Large intestine (tissue), 3 donors: ENCODE results near the gene PTPN14. TPM values are rescaled to one million over a fixed set of nuclear protein-coding genes. Genes with fewer than 3 reads are reported as not detected.
"Not testable (repeated sequence)": the region's sequence is repeated elsewhere in the genome, so short reads cannot be mapped to it uniquely, and the experiment has no call there.

Source experiments
- DNase-seq, 2 donors: peaks; one replicate each; pipeline versions ENCODE4 v3.0.0 to v3.0.0-alpha.2; 2013
- H3K27ac ChIP-seq: one replicate; pipeline ENCODE4 v1.5.1; 2013; ENCODE audit warnings: low read length
- H3K27me3 ChIP-seq: 2 replicates; pipeline ENCODE4 v1.6.1; 2013; ENCODE audit warnings: low read length; ENCODE audit not compliant: control insufficient read depth, insufficient read depth
- H3K36me3 ChIP-seq: 2 replicates; pipeline ENCODE4 v1.6.1; 2013; ENCODE audit warnings: low read length; ENCODE audit not compliant: control insufficient read depth, insufficient read depth
- H3K4me1 ChIP-seq: one replicate; pipeline ENCODE4 v1.6.1; 2013; ENCODE audit warnings: low read length; ENCODE audit not compliant: control insufficient read depth, insufficient read depth
- H3K4me3 ChIP-seq: one replicate; pipeline ENCODE4 v1.5.1; 2013; ENCODE audit warnings: low read length
- H3K9me3 ChIP-seq: one replicate; pipeline ENCODE4 v1.6.1; 2013; ENCODE audit warnings: mild to moderate bottlenecking, low read depth, low read length, moderate library complexity; ENCODE audit not compliant: control insufficient read depth
- WGBS: methylation state at CpG from one replicate; pipeline ENCODE4 v1.1.5; 2013; ENCODE audit warnings: low lambda C conversion rate; ENCODE audit not compliant: insufficient coverage; 5-methylcytosine and 5-hydroxymethylcytosine counted together
- polyA plus RNA-seq: library from polyadenylated mRNA; unstranded; fragments of 120-200 nt; gene quantifications from one replicate; pipeline ENCODE4 v1.2.1, GENCODE V29; 2013

Gene PTPN14
- polyA plus RNA-seq, 1 donor: 10.2 TPM

- H3K27me3 ChIP-seq, H3K4me3 ChIP-seq, H3K4me1 ChIP-seq, H3K27ac ChIP-seq, H3K9me3 ChIP-seq, H3K36me3 ChIP-seq, DNase-seq: not testable (repeated sequence)
- WGBS: no CpG with 5 or more reads among the region's 6 CpGs
These were observed 57.2 kb downstream of the PTPN14 start for GRCh38 chr1:214494179-214494578.

- no peaks in the 10 kb centered on the region for H3K9me3 ChIP-seq
- H3K27me3 ChIP-seq: no peaks in the 10 kb centered on the region
- 100% methylated on average over 1 of the region's 7 CpGs for WGBS
- H3K4me3 ChIP-seq: no peak overlapping the region
- no peaks in the 10 kb centered on the region for H3K4me1 ChIP-seq
- H3K27ac ChIP-seq: no peak overlapping the region
- DNase-seq: no peak
- H3K36me3 ChIP-seq: no peaks in the 10 kb centered on the region
These were observed 58.1 kb downstream of the PTPN14 start for GRCh38 chr1:214493126-214493796.

GRCh38 chr1:214492401-214493075, 58.9 kb downstream of the PTPN14 start:
- no peak overlapping the region for H3K27ac ChIP-seq
- no peak overlapping the region for H3K4me3 ChIP-seq
- no peaks in the 10 kb centered on the region for H3K4me1 ChIP-seq
- no CpG with 5 or more reads among the region's 9 CpGs for WGBS
- DNase-seq: no peak
- no peaks in the 10 kb centered on the region for H3K27me3 ChIP-seq
- no peaks in the 10 kb centered on the region for H3K36me3 ChIP-seq
- H3K9me3 ChIP-seq: no peaks in the 10 kb centered on the region

- Histone ChIP-seq H3K4me3 (no peak overlapping the region), H3K4me1 (no peaks in the 10 kb centered on the region), H3K9me3 (no peaks in the 10 kb centered on the region), H3K27ac (no peak overlapping the region), H3K27me3 (no peaks in the 10 kb centered on the region), H3K36me3 (no peaks in the 10 kb centered on the region)
- no peak for DNase-seq
- WGBS: 85% methylated on average over 2 of the region's 5 CpGs
These were observed 59.8 kb downstream of the PTPN14 start for GRCh38 chr1:214491468-214492146.

GRCh38 chr1:214485151-214485550, 66.3 kb downstream of the PTPN14 start:
- H3K36me3 ChIP-seq: no peaks in the 10 kb centered on the region
- H3K4me1 ChIP-seq: no peaks in the 10 kb centered on the region
- no peak overlapping the region for H3K4me3 ChIP-seq
- H3K9me3 ChIP-seq: no peaks in the 10 kb centered on the region
- H3K27me3 ChIP-seq: no peaks in the 10 kb centered on the region
- DNase-seq: no peak
- no peak overlapping the region for H3K27ac ChIP-seq
- 50% methylated on average over 2 of the region's 5 CpGs for WGBS

- not testable (repeated sequence) for H3K36me3 ChIP-seq, H3K9me3 ChIP-seq, H3K4me3 ChIP-seq, H3K27ac ChIP-seq, H3K4me1 ChIP-seq, DNase-seq, H3K27me3 ChIP-seq
- WGBS: 100% methylated on average over 3 of the region's 13 CpGs
These were observed 68.2 kb downstream of the PTPN14 start for GRCh38 chr1:214483180-214483579.

GRCh38 chr1:214481983-214482634, 69.3 kb downstream of the PTPN14 start:
- not testable (repeated sequence) for H3K27me3 ChIP-seq, H3K9me3 ChIP-seq, H3K27ac ChIP-seq, H3K4me3 ChIP-seq, H3K36me3 ChIP-seq, H3K4me1 ChIP-seq
- DNase-seq: peak in 1 of 2 donors; percentile 24
- no CpG with 5 or more reads among the region's 2 CpGs for WGBS

GRCh38 chr1:214476986-214477870, 74.2 kb downstream of the PTPN14 start:
- Histone ChIP-seq H3K4me1 (peaks cover 5% of the 10 kb centered on the region), H3K27ac (no peak overlapping the region), H3K4me3 (no peak overlapping the region)

GRCh38 chr1:214476229-214476985, 75.0 kb downstream of the PTPN14 start:
- DNase-seq: no peak
- WGBS: 100% methylated on average over 3 of the region's 10 CpGs
- Histone ChIP-seq H3K27me3 (no peaks in the 10 kb centered on the region), H3K9me3 (no peaks in the 10 kb centered on the region), H3K4me1 (peaks cover 5% of the 10 kb centered on the region), H3K4me3 (no peak overlapping the region), H3K27ac (no peak overlapping the region), H3K36me3 (no peaks in the 10 kb centered on the region)

More at GRCh38 chr1:214476986-214477870, 74.2 kb downstream of the PTPN14 start:
- DNase-seq: no peak
- WGBS: 40% methylated on average over 1 of the region's 7 CpGs
- no peaks in the 10 kb centered on the region for H3K27me3 ChIP-seq
- H3K9me3 ChIP-seq: no peaks in the 10 kb centered on the region
- no peaks in the 10 kb centered on the region for H3K36me3 ChIP-seq
